K562 (cell line): ENCODE results near the gene SDS. TPM values are rescaled to one million over a fixed set of nuclear protein-coding genes. Genes with fewer than 3 reads are reported as not detected.

ENCODE experiments used
- CTBP1 ChIP-seq: fragments of 450-650 bp; IDR thresholded peaks from 2 replicates; pipeline ENCODE4 v1.6.1; 2016; ENCODE audit warnings: borderline replicate concordance
- RERE ChIP-seq: sonication (generic); formaldehyde crosslinking; IDR thresholded peaks from 2 replicates; pipeline ENCODE4 v1.8.0; 2023; ENCODE audit warnings: missing genetic modification reagents, mild to moderate bottlenecking, borderline replicate concordance
- RREB1 ChIP-seq: fragments of 250-450 bp; sonication (Bioruptor Pico); IDR thresholded peaks from 2 replicates; pipeline ENCODE4 v1.4.0; 2020
- polyA plus RNA-seq, 8 experiments: library from polyadenylated mRNA; depleted of rRNA in 4 of 8; stranded (reverse) in 5 of 8; unstranded in 3 of 8; fragments of >200 nt; fragmentation: Nextera tagmentation in 2 of 8; fragmentation: Illumina TruSeq in 1 of 8; extraction: Ambion mirVana in 2 of 8; extraction: Trizol in 1 of 8; gene quantifications; 2 replicates each; pipeline versions ENCODE4 v1.2.1 to v1.2.3, GENCODE V29; 2011 to 2014; ENCODE audit warnings: inconsistent platforms in 1 of 8, missing spikeins in 1 of 8
- total RNA-seq, 7 experiments: library from RNA; depleted of rRNA in 6 of 7; stranded (reverse); fragments of >200 nt in 6 of 7; fragmentation: Illumina TruSeq in 2 of 7; extraction: Trizol in 2 of 7; gene quantifications; 2 replicates each; pipeline versions ENCODE4 v1.2.1 to v1.2.3, GENCODE V29; 2011 to 2021; ENCODE audit warnings: low replicate concordance in 1 of 7

SDS gene
- total and polyA plus RNA-seq, 9 of the 15 experiments (the other 6 are each of a cell fraction or from before 2014, with no cell fraction given) = 0.07 to 1.1 (median 0.12) TPM; not detected in 1

GRCh38 chr12:113381220-113381619 is 22.5 kb downstream of the SDS start (continued):
- TF ChIP-seq RREB1 (CRISPR knock-in tag) = no peak
- TF ChIP-seq RERE (CRISPR knock-in tag) = no peak
- no peak for TF ChIP-seq CTBP1
